Subcutaneous adipose tissue (tissue), 4 donors: ENCODE data around the gene QRICH2. TPM values are rescaled to one million over a fixed set of nuclear protein-coding genes. Genes with fewer than 3 reads are reported as not detected.

ENCODE experiments used
- total RNA-seq, 4 donors: library from RNA; depleted of rRNA; stranded (reverse); fragments of >200 nt; gene quantifications; one replicate each; pipeline ENCODE4 v1.1.0, GENCODE V29; 2016
- TF ChIP-seq, protein P1 (sequence below): fragments of 450-650 bp; IDR thresholded peaks from one replicate; pipeline ENCODE4 v1.5.1; 2016; ENCODE audit warnings: low read depth, mild to moderate bottlenecking, control low read depth, antibody characterized with exemption, moderate library complexity

QRICH2 gene
- total RNA-seq, 4 donors from 2014 or later, result 0.33 to 2.2 (median 1.4) TPM

GRCh38 chr17:76250141-76250540 lies 57.9 kb downstream of the QRICH2 start:
- TF ChIP-seq, protein P1, sequence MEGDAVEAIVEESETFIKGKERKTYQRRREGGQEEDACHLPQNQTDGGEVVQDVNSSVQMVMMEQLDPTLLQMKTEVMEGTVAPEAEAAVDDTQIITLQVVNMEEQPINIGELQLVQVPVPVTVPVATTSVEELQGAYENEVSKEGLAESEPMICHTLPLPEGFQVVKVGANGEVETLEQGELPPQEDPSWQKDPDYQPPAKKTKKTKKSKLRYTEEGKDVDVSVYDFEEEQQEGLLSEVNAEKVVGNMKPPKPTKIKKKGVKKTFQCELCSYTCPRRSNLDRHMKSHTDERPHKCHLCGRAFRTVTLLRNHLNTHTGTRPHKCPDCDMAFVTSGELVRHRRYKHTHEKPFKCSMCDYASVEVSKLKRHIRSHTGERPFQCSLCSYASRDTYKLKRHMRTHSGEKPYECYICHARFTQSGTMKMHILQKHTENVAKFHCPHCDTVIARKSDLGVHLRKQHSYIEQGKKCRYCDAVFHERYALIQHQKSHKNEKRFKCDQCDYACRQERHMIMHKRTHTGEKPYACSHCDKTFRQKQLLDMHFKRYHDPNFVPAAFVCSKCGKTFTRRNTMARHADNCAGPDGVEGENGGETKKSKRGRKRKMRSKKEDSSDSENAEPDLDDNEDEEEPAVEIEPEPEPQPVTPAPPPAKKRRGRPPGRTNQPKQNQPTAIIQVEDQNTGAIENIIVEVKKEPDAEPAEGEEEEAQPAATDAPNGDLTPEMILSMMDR, result no peak

DNA sequence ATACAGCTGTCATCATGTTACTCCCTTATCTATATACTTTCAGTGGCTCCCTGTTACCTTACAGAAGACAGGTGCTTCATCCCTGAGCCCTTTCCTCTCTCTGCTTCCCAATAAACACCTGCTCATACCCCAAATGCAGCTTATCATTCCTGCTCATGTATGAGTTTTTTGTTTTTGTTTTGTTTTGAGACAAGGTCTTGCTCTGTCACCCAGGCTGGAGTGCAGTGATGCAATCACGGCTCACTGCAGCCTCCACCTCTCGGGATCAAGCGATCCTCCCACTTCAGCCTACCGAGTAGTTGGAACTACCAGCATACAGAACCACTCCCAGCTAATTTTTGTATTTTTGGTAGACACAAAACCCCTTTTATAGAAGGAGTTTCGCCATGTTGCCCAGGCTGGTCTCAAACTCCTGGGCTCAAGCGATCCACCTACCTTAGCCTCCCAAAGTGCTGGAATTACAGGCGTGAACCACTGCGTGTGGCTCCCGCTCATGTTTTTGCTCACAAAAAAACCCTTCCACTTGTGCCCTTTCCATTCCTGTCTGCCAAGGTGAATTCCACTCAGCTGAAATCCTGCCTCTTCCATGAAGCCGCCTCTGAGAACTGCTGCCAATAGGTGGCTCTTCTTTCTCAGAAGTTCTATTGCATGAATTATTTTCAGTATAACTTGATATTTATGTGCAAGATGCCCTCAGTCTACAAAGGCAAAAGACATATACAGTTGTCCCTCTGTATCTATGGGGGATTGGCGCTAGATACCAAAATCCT lies 59.9 kb downstream of the QRICH2 start:
- TF ChIP-seq, protein P1, result no peak

DNA sequence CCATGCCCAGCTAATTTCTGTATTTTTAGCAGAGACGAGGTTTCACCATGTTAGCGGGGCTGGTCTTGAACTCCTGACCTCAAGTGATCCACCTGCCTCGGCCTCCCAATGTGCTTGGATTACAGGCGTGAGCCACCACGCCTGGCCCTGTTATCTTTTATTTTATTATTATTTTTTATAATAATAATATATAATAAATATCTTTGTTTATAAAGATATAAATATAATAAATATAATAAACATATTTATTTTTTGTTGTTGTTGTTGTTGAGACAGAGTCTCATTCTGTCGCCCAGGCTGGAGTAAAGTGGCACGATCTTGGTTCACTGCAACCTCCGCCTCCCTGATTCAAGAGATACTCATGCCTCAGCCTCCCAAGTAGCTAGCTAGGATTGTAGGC lies 60.8 kb downstream of the QRICH2 start:
- TF ChIP-seq, protein P1, result no peak

- TF ChIP-seq, protein P1, result no peak
These were observed 61.7 kb downstream of the QRICH2 start for GRCh38 chr17:76246080-76247066.

GRCh38 chr17:76243826-76244679 lies 64.0 kb downstream of the QRICH2 start:
- TF ChIP-seq, protein P1, result no peak

GRCh38 chr17:76241691-76242255 lies 66.3 kb downstream of the QRICH2 start:
- TF ChIP-seq, protein P1, result no peak
